ENCODE data around the gene U2AF1L4.

U2AF1L4 gene

DNA sequence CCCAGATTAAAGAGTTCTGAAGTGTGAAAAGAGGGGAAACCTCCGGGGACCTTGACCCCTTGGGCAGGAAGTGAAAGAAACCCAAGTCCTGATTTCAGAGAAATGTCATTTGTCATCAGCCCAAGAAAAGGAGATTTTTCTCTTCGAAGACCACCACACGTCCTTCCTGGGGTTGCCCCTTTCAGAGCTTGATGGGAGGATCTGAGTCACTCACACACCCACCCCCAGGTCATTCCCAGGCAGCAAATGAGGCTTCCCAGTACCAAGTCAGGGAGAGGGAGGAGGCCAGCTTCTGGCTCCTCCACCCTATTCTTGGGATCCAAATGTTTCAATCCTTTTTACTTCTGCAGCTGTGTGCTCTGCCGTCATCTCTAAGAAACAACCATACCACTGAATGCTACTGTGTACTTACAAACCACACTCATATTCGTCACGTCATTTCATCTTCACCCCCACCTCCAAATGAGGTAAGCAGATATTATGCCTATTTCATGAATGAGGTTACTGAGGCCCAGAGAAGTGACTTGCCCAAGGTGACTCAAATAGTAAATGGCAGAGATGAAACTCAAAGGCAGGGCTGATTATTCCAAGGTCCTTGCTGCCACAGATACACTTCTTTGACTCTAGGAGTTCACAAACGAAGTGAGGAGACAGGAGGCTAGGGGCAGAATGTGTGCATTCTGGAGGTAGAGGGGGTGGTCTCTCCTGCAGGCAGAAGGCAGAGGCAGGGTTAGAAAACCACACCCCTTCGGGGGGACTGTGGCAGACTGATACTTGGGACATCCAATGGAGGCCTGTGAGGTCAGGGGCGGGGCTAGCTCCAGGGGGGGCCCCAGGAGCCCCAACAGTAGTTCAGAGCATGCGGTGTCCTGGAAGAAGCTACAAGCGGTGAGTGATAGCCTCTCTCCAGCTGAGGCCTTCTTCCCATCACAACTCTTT is 32.4 kb downstream of the U2AF1L4 start:
- no peak for DNase-seq (ENCODE audit: low read depth)

DNA sequence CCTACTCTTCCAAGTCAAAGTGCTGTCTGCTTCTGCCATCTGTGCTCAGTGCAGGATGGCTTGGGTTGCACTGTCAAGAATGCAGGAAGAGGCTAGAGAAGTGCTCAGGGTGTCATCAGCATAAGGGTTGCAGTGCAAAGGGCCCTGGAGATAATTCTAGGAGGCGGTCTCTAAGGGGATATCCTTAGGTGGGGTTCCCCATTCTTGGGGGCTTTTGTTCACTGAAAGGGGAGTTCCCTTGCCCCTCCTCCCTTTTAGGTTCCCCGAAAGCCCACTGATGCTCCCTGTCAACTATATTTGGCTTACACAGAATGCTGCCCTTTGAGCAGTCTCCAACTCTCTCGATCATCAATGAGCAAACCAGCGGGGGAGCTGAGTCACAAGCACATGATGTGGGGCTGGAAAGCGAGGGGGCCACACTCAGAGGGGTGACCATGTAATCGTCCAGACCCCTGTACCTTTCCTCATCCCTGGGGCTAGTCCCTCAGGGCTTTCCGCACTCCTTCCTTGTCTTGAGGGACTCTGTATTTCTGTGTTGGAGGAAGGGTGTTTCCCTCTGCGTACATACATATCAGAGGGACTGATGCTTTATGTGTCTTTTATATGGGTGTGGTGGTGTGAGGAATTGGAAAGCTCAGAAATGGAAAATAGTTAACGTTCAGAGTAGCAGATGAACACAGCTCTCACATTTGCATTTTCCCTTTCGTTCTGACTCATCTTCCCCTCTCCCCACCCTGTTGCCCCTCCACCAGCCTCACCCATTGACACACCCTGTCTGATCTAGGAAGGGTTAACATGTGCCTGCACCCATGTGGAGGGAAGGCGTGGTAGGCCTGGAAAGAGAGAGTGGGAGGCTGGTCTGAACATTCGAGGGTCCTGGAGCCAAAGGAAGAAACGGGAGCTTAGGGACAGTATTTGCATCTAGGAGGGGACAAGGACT is 34.2 kb downstream of the U2AF1L4 start:
- DNase-seq (ENCODE audit: low read depth), result no peak

GRCh38 chr19:35708391-35708790 is 36.8 kb downstream of the U2AF1L4 start:
- no peak for DNase-seq (ENCODE audit: low read depth)

GRCh38 chr19:35704218-35704617 is 41.0 kb downstream of the U2AF1L4 start, which contains the start of gene ZBTB32:
ZBTB32 (plus strand) TSS chr19:35704558; CDS start chr19:35714627, 10,069 bp downstream.
- DNase-seq (ENCODE audit: low read depth), result no peak

GRCh38 chr19:35703343-35703742 is 41.9 kb downstream of the U2AF1L4 start:
- no peak for DNase-seq (ENCODE audit: low read depth)

DNA sequence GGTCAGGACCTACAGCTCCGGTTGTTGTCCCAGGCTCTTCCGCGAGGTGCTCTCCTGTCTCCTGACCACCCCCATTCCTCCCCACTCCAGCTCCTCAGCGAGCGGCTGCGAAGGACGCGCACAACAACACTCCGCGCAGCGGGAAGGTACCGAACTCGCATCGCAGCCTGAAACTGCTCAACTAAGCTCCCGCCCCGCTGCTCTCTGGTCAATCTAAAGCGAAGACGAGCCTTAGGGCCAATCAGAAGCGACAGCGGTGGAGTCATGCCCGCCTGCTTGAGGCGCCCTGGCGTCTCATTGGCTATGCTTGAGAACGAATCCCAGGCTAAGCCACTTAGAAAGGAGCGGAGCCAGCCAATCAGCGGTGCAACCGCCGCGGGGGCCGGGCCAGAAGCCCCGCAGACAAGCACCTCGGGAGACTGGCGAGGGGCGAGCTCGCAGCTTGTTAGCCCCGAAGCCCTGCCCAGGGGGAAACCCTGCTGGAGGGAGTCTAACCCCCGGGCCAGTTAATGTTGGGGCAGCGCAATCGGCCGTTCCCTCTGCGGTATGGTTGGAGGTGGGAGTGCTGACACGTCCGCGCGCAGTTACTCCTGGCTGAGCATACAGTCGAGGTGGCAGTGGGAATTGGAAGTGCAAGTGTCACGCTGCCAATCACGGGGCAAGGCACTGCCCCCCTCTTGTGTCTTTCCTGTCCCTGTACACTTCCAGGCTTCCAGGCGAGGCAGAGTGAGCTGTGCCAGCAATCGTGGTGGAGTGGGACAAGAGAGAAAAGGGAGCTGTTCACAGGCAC is 42.8 kb downstream of the U2AF1L4 start:
- peak; percentile 93 for DNase-seq (ENCODE audit: low read depth)

DNA sequence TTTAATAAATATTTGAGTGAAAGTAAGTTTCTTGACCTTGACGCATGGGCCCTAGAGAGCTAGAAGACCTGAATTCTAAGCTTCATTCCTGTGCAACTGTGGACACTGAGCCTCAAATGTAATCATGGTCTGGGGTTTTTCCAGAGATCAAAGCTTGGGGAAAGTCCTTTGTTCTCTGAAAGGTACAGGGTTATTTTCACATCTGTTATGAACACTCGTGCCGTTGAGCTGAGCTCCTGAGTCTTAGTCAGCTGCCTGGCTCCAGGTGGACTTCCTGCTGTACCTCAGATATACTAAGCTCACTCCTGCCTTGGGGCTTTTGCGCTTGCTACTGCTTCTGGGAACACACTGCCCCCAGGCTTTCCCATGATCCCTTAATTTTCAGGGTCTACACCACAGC is 48.4 kb downstream of the U2AF1L4 start:
- DNase-seq (ENCODE audit: low read depth), result no peak

- DNase-seq (ENCODE audit: low read depth), result no peak
Measured at GRCh38 chr19:35695895-35696422, 49.3 kb downstream of the U2AF1L4 start.

DNA sequence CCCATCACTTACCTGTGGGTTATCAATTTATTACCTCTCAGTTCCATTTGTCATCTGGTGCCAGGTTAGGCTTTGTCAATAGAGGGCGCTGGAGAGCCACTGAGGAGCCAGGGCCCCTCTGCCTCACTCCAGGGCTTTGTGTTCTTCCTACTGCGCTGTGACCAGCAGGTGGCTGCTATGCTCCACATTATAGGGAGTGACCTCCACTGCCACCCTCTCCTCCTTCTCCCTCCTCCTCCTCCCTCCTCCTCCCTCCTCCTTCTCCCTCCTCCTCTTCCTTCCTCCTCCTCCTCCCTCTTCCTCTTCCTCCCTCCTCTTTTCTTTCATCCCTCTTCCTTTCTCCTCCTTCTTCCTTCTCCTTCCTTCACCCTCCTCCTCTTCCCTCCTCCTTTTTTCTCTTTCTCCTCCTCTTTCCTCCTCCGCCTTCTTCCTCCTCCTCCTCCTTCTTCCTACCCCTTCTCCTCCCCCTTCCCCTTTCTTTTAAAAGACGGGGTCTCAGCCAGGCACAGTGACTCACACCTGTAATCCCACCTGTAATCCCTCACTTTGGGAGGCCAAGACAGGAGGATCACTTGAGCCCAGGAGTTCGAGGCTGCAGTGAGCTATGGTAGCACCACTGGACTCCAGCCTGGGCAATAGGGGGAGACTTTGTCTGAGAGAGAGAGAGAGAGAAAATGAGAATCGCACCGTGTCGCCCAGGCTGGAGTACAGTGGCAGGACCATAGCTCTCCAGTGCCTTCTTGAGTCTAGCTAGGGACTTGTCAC is 51.2 kb downstream of the U2AF1L4 start:
- DNase-seq (ENCODE audit: low read depth), result peak; percentile 58

DNA sequence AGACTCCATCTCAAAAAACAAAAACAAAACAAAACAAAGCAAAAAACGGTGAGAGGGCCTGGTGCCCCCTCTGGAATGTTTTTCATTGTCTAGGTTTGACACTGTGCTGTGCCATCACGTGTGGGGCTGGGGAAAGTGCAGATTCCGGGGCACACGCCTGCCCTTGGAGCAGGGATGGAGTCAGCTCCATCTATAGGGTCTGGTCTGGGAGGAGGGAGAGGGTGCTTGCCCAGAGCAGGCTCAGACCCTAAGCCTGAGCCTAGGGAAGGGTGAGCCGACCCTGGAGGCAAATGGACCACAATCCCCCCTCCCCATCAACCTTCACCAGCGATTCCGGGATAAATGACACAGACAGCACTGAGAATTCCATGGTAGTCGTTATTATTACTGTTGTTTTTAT is 51.8 kb downstream of the U2AF1L4 start:
- no peak for DNase-seq (ENCODE audit: low read depth)

Measured in GM04504 (cell line).